Transverse colon (tissue), 4 donors: ENCODE results near the gene TUFT1. TPM values are rescaled to one million over a fixed set of nuclear protein-coding genes. Genes with fewer than 3 reads are reported as not detected.
A peak's percentile ranks its signal among the peaks of the same experiment; 100 is the strongest.

Experiments used
- DNase-seq: peaks from one replicate; pipeline ENCODE4 v3.0.0-alpha.2; 2019
- H3K27ac ChIP-seq, 4 donors: fragments of 200-600 bp; sonication (generic); 2 replicates each; pipeline ENCODE4 v1.5.1; 2016 to 2018; ENCODE audit warnings: inconsistent platforms in 4 of 4
- H3K27me3 ChIP-seq: fragments of 200-600 bp; sonication (generic); 2 replicates; pipeline ENCODE4 v1.5.1; 2017; ENCODE audit warnings: inconsistent platforms
- H3K36me3 ChIP-seq, 4 donors: fragments of 200-600 bp; sonication (generic); 2 replicates each; pipeline ENCODE4 v1.5.1; 2017 to 2019; ENCODE audit warnings: inconsistent platforms in 4 of 4
- H3K4me1 ChIP-seq, 4 donors: fragments of 200-600 bp; sonication (generic); 2 replicates each; pipeline ENCODE4 v1.5.1; 2017 to 2020; ENCODE audit warnings: inconsistent platforms in 4 of 4
- H3K4me3 ChIP-seq, 4 donors: fragments of 200-600 bp; sonication (generic); 1 replicate in 1 of 4; 2 replicates in 3 of 4; pipeline versions ENCODE4 v1.5.1 to v1.6.1; 2017 to 2019; ENCODE audit warnings: inconsistent platforms in 4 of 4
- H3K9me3 ChIP-seq, 2 donors: fragments of 200-600 bp; sonication (generic); 2 replicates each; pipeline ENCODE4 v1.5.1; 2017 to 2019; ENCODE audit warnings: inconsistent platforms in 2 of 2
- CTCF ChIP-seq, 5 experiments: fragments of 200-600 bp in 3 of 5; fragments of 450-650 bp in 2 of 5; sonication (generic) in 3 of 5; IDR thresholded peaks; 1 replicate in 2 of 5; 2 replicates in 3 of 5; pipeline ENCODE4 v1.5.1; 2016 to 2017; ENCODE audit warnings: antibody characterized with exemption in 5 of 5, inconsistent platforms in 3 of 5, mild to moderate bottlenecking in 2 of 5, moderate library complexity in 1 of 5
- EP300 ChIP-seq: sonication (generic); formaldehyde crosslinking; IDR thresholded peaks from one replicate; pipeline ENCODE4 v1.6.1; 2017; ENCODE audit warnings: antibody characterized with exemption, low read depth
- POLR2A ChIP-seq: fragments of 450-650 bp; IDR thresholded peaks from one replicate; pipeline ENCODE4 v1.6.1; 2016; ENCODE audit warnings: antibody characterized with exemption, mild to moderate bottlenecking, moderate library complexity
- POLR2AphosphoS5 ChIP-seq, 3 donors: sonication (generic); formaldehyde crosslinking; IDR thresholded peaks; one replicate each; pipeline ENCODE4 v1.6.1; 2016; ENCODE audit warnings: antibody characterized with exemption in 3 of 3
- WGBS, 2 donors: methylation state at CpG; one replicate each; pipeline ENCODE4 v1.1.5; 2018; ENCODE audit warnings: low coverage in 1 of 2; 5-methylcytosine and 5-hydroxymethylcytosine counted together
- in situ Hi-C, 4 donors: fragments of 200-750 bp; cut with MboI; loops; one replicate each; pipeline versions ENCODE4 v1.15.0 to v1.15.1; 2017; ENCODE audit warnings: low sequenced_read_pairs in 3 of 4, low pct_ligation_motif_present in 1 of 4, low pct_unique_long_range_greater_than_20kb in 1 of 4
- intact Hi-C: fragments of 100-400 bp; cut with DNase I; formaldehyde crosslinking; loops from one replicate; pipeline ENCODE4 v1.15.1; 2023; ENCODE audit warnings: low total_unique reads
- total RNA-seq, 4 donors: library from RNA; depleted of rRNA; stranded (reverse); fragments of >200 nt; gene quantifications; one replicate each; pipeline ENCODE4 v1.1.0, GENCODE V29; 2016

The TUFT1 gene
- total RNA-seq, 4 donors from 2014 or later = 22.8 to 65.5 (median 30.8) TPM

- no peak overlapping the region for H3K4me3 ChIP-seq
- H3K4me1 ChIP-seq = peaks cover 9 to 65% (median 50%) of the 10 kb centered on the region in 4 donors
- no peak overlapping the region for H3K27ac ChIP-seq
- in situ Hi-C loops = no loop called here
- TF ChIP-seq EP300 (no peak), CTCF (IDR thresholded peaks at IDR 0.05) (no peak), POLR2AphosphoS5 (IDR thresholded peaks at IDR 0.05) (no peak), POLR2A (no peak)
- H3K36me3 ChIP-seq = no peaks in the 10 kb centered on the region
- H3K27me3 ChIP-seq = no peaks in the 10 kb centered on the region
- intact Hi-C loops = loop anchor here (10.0 kb wide), 1 partner anchor 101 kb away; no protein-coding TSS in a partner anchor
- no peak for DNase-seq
- no peaks in the 10 kb centered on the region for H3K9me3 ChIP-seq
- 38 to 73% methylated on average over 1 of the region's 1 CpG for WGBS, 2 donors
Measured at GRCh38 chr1:151545542-151545941, 5.4 kb downstream of the TUFT1 start.

- WGBS, 2 donors = 88 to 92% methylated on average over 4 of the region's 4 CpGs
- Histone ChIP-seq H3K9me3 (no peaks in the 10 kb centered on the region), H3K4me1 (peaks cover 9 to 58% (median 47%) of the 10 kb centered on the region in 4 donors), H3K27ac (peak overlapping the region; percentile 80 to 88 (median 85)), H3K4me3 (no peak overlapping the region), H3K27me3 (no peaks in the 10 kb centered on the region), H3K36me3 (no peaks in the 10 kb centered on the region)
- intact Hi-C loops = loop anchor here (10.0 kb wide), 1 partner anchor 101 kb away; no protein-coding TSS in a partner anchor
- no peak for DNase-seq
- no peak for TF ChIP-seq EP300
- in situ Hi-C loops = no loop called here
Measured at GRCh38 chr1:151546011-151546925, 6.2 kb downstream of the TUFT1 start.

GRCh38 chr1:151547119-151547899 lies 7.2 kb downstream of the TUFT1 start:
- peak overlapping the region; percentile 80 to 88 (median 85) for H3K27ac ChIP-seq
- intact Hi-C loops (loop anchor here (10.0 kb wide), 1 partner anchor 103 kb away; no protein-coding TSS in a partner anchor), in situ Hi-C loops (no loop called here)
- DNase-seq = peak; percentile 81
- no peak overlapping the region for H3K4me3 ChIP-seq
- H3K36me3 ChIP-seq = no peaks in the 10 kb centered on the region
- H3K27me3 ChIP-seq = no peaks in the 10 kb centered on the region
- TF ChIP-seq CTCF (IDR thresholded peaks at IDR 0.05) (no peak), POLR2AphosphoS5 (IDR thresholded peaks at IDR 0.05) (peak; percentile 31 to 70 (median 47)), POLR2A (peak; percentile 25)
- H3K4me1 ChIP-seq = peaks cover 9 to 48% (median 38%) of the 10 kb centered on the region in 4 donors
- WGBS, 2 donors = 32 to 39% methylated on average over 3 to 7 of the region's 7 CpGs
- no peaks in the 10 kb centered on the region for H3K9me3 ChIP-seq

GRCh38 chr1:151547900-151548230 lies 7.8 kb downstream of the TUFT1 start:
- Histone ChIP-seq H3K9me3 (no peaks in the 10 kb centered on the region), H3K36me3 (no peaks in the 10 kb centered on the region), H3K4me1 (peaks cover 6 to 42% (median 33%) of the 10 kb centered on the region in 4 donors), H3K4me3 (no peak overlapping the region), H3K27me3 (no peaks in the 10 kb centered on the region), H3K27ac (peak overlapping the region; percentile 80 to 88 (median 85))
- no peak for DNase-seq
- intact Hi-C loops (loop anchor here (10.0 kb wide), 1 partner anchor 103 kb away; no protein-coding TSS in a partner anchor), in situ Hi-C loops (no loop called here)
- WGBS, 2 donors = 91% methylated on average over 3 of the region's 3 CpGs; no CpG with 5 or more reads in 1 of the 2 donors
- no peak for TF ChIP-seq POLR2AphosphoS5 (IDR thresholded peaks at IDR 0.05)

GRCh38 chr1:151549199-151549598 lies 9.1 kb downstream of the TUFT1 start:
- intact Hi-C loops (loop anchor here (10.0 kb wide), 1 partner anchor 104 kb away; no protein-coding TSS in a partner anchor), in situ Hi-C loops (no loop called here)
- no peaks in the 10 kb centered on the region for H3K9me3 ChIP-seq
- H3K27me3 ChIP-seq = no peaks in the 10 kb centered on the region
- H3K4me3 ChIP-seq = no peak overlapping the region
- 54% methylated on average over 2 of the region's 2 CpGs; no CpG with 5 or more reads in 1 of the 2 donors for WGBS, 2 donors
- H3K27ac ChIP-seq = peak overlapping the region; percentile 80 to 88 (median 85)
- no peak for TF ChIP-seq POLR2AphosphoS5 (IDR thresholded peaks at IDR 0.05)
- no peak for TF ChIP-seq EP300
- no peak for TF ChIP-seq POLR2A
- no peak for TF ChIP-seq CTCF (IDR thresholded peaks at IDR 0.05)
- no peaks in the 10 kb centered on the region for H3K36me3 ChIP-seq
- no peak for DNase-seq
- peaks cover 6 to 34% (median 32%) of the 10 kb centered on the region in 4 donors for H3K4me1 ChIP-seq
